Measurements from ENCODE around the gene DNAH7. TPM values are rescaled to one million over a fixed set of nuclear protein-coding genes. Genes with fewer than 3 reads are reported as not detected.

The DNAH7 gene
- total RNA-seq, 1 experiment from 2014 or later = 0.98 TPM

DNA sequence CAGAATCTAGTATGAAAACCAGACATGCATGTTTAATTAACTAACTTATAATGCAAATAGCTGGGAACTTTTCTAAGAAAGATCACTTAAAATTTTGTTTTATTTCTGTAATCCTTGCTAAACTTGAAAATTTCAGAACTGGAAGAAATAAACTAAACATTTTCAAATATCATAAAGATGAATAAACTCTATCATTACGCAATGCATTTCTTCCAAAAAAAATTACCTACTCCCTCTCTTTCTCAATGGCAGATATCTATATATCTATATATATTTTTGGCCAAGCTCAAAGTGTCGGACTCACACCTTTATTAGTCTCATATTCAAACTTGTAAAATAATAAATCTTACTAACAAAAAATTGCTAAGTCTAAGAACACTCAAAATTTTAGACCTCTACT is 253.6 kb downstream of the DNAH7 start:
- intact Hi-C loops (cut with micrococcal nuclease) = no loop called here
- no peak overlapping the region for H3K4me3 Mint-ChIP-seq (ENCODE audit: unreplicated experiment)
- H3K36me3 Mint-ChIP-seq (ENCODE audit: insufficient read depth, unreplicated experiment) = no peaks in the 10 kb centered on the region
- no peaks in the 10 kb centered on the region for H3K9me3 Mint-ChIP-seq (ENCODE audit: unreplicated experiment)
- H3K4me1 Mint-ChIP-seq (ENCODE audit: insufficient read depth, unreplicated experiment) = peaks cover 12% of the 10 kb centered on the region
- no TSS peak for BruUV-seq (replicated peaks)
- TF ChIP-seq, protein P1, sequence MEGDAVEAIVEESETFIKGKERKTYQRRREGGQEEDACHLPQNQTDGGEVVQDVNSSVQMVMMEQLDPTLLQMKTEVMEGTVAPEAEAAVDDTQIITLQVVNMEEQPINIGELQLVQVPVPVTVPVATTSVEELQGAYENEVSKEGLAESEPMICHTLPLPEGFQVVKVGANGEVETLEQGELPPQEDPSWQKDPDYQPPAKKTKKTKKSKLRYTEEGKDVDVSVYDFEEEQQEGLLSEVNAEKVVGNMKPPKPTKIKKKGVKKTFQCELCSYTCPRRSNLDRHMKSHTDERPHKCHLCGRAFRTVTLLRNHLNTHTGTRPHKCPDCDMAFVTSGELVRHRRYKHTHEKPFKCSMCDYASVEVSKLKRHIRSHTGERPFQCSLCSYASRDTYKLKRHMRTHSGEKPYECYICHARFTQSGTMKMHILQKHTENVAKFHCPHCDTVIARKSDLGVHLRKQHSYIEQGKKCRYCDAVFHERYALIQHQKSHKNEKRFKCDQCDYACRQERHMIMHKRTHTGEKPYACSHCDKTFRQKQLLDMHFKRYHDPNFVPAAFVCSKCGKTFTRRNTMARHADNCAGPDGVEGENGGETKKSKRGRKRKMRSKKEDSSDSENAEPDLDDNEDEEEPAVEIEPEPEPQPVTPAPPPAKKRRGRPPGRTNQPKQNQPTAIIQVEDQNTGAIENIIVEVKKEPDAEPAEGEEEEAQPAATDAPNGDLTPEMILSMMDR (IDR thresholded peaks at IDR 0.05; ENCODE audit: unreplicated experiment) = no peak
- H3K27ac Mint-ChIP-seq (ENCODE audit: low read depth, unreplicated experiment) = no peak overlapping the region
- no peaks in the 10 kb centered on the region for H3K27me3 Mint-ChIP-seq (ENCODE audit: insufficient read depth, unreplicated experiment)
- CTCF ChIA-PET = no interaction called here
- POLR2A ChIA-PET = no interaction called here
- DNase-seq (ENCODE audit: unreplicated experiment) = no peak

GRCh38 chr2:195813421-195813820 is 255.2 kb downstream of the DNAH7 start:
- H3K27ac Mint-ChIP-seq (ENCODE audit: low read depth, unreplicated experiment) = no peak overlapping the region
- POLR2A ChIA-PET = no interaction called here
- TF ChIP-seq, protein P1 (IDR thresholded peaks at IDR 0.05; ENCODE audit: unreplicated experiment) = no peak
- no peak for DNase-seq (ENCODE audit: unreplicated experiment)
- CTCF ChIA-PET = no interaction called here
- no peaks in the 10 kb centered on the region for H3K9me3 Mint-ChIP-seq (ENCODE audit: unreplicated experiment)
- intact Hi-C loops (cut with micrococcal nuclease) = no loop called here
- no peak overlapping the region for H3K4me3 Mint-ChIP-seq (ENCODE audit: unreplicated experiment)
- no peaks in the 10 kb centered on the region for H3K27me3 Mint-ChIP-seq (ENCODE audit: insufficient read depth, unreplicated experiment)
- BruUV-seq (replicated peaks) = no TSS peak
- no peaks in the 10 kb centered on the region for H3K4me1 Mint-ChIP-seq (ENCODE audit: insufficient read depth, unreplicated experiment)
- H3K36me3 Mint-ChIP-seq (ENCODE audit: insufficient read depth, unreplicated experiment) = no peaks in the 10 kb centered on the region

- ChIA-PET CTCF (no interaction called here), POLR2A (interaction anchor here (0.7 kb wide), 1 partner anchor 20 kb away, joined by 3 read pairs; no protein-coding TSS in a partner anchor)
- no peaks in the 10 kb centered on the region for H3K27me3 Mint-ChIP-seq (ENCODE audit: insufficient read depth, unreplicated experiment)
- TF ChIP-seq, protein P1 (IDR thresholded peaks at IDR 0.05; ENCODE audit: unreplicated experiment) = no peak
- intact Hi-C loops (cut with micrococcal nuclease) = no loop called here
- H3K4me1 Mint-ChIP-seq (ENCODE audit: insufficient read depth, unreplicated experiment) = no peaks in the 10 kb centered on the region
- no peak overlapping the region for H3K27ac Mint-ChIP-seq (ENCODE audit: low read depth, unreplicated experiment)
- DNase-seq (ENCODE audit: unreplicated experiment) = no peak
- BruUV-seq (replicated peaks) = no TSS peak
- no peak overlapping the region for H3K4me3 Mint-ChIP-seq (ENCODE audit: unreplicated experiment)
- H3K9me3 Mint-ChIP-seq (ENCODE audit: unreplicated experiment) = no peaks in the 10 kb centered on the region
- H3K36me3 Mint-ChIP-seq (ENCODE audit: insufficient read depth, unreplicated experiment) = no peaks in the 10 kb centered on the region
Measured at GRCh38 chr2:195810340-195811098, 258.1 kb downstream of the DNAH7 start.

GRCh38 chr2:195808189-195808588 is 260.4 kb downstream of the DNAH7 start:
- H3K36me3 Mint-ChIP-seq (ENCODE audit: insufficient read depth, unreplicated experiment) = no peaks in the 10 kb centered on the region
- ChIA-PET POLR2A (interaction anchor here (0.7 kb wide), 1 partner anchor 240 kb away, joined by 3 read pairs; no protein-coding TSS in a partner anchor), CTCF (no interaction called here)
- intact Hi-C loops (cut with micrococcal nuclease) = no loop called here
- H3K4me3 Mint-ChIP-seq (ENCODE audit: unreplicated experiment) = no peak overlapping the region
- H3K27ac Mint-ChIP-seq (ENCODE audit: low read depth, unreplicated experiment) = no peak overlapping the region
- no peak for DNase-seq (ENCODE audit: unreplicated experiment)
- no peaks in the 10 kb centered on the region for H3K4me1 Mint-ChIP-seq (ENCODE audit: insufficient read depth, unreplicated experiment)
- TF ChIP-seq, protein P1 (IDR thresholded peaks at IDR 0.05; ENCODE audit: unreplicated experiment) = no peak
- no peaks in the 10 kb centered on the region for H3K27me3 Mint-ChIP-seq (ENCODE audit: insufficient read depth, unreplicated experiment)
- H3K9me3 Mint-ChIP-seq (ENCODE audit: unreplicated experiment) = no peaks in the 10 kb centered on the region
- BruUV-seq (replicated peaks) = no TSS peak

Data from MCF 10A (cell line).